Smooth muscle cell (in vitro differentiated cells): ENCODE results near the gene MBIP. TPM values are rescaled to one million over a fixed set of nuclear protein-coding genes. Genes with fewer than 3 reads are reported as not detected.

Experiments used
- DNase-seq: peaks from one replicate; lab custom pipeline; 2025; ENCODE audit not compliant: unreplicated experiment; lab: John Stamatoyannopoulos, UW
- H2AFZ ChIP-seq: fragments of 200-600 bp; sonication (generic); 2 replicates; pipeline ENCODE4 v1.6.0; 2016; ENCODE audit warnings: antibody characterized with exemption, low read depth, mild to moderate bottlenecking
- H3F3A ChIP-seq: fragments of 200-600 bp; sonication (generic); 2 replicates; pipeline ENCODE4 v1.6.0; 2017; ENCODE audit warnings: antibody characterized with exemption, low read depth
- H3K27ac ChIP-seq: fragments of 200-600 bp; sonication (generic); 2 replicates; pipeline ENCODE4 v1.5.1; 2016; ENCODE audit warnings: low read depth, mild to moderate bottlenecking
- H3K27me3 ChIP-seq: fragments of 200-600 bp; sonication (generic); 2 replicates; pipeline ENCODE4 v1.6.1; 2016; ENCODE audit warnings: low read depth, mild to moderate bottlenecking
- H3K36me3 ChIP-seq: fragments of 200-600 bp; sonication (generic); 2 replicates; pipeline ENCODE4 v1.5.1; 2016; ENCODE audit warnings: low read depth
- H3K4me1 ChIP-seq: fragments of 200-600 bp; sonication (generic); 2 replicates; pipeline ENCODE4 v1.5.1; 2016; ENCODE audit warnings: low read depth
- H3K4me2 ChIP-seq: fragments of 200-600 bp; sonication (generic); 2 replicates; pipeline ENCODE4 v1.6.0; 2016; ENCODE audit warnings: mild to moderate bottlenecking
- H3K4me3 ChIP-seq: fragments of 200-600 bp; sonication (generic); 2 replicates; pipeline ENCODE4 v1.5.1; 2016; ENCODE audit warnings: mild to moderate bottlenecking
- H3K79me2 ChIP-seq: fragments of 200-600 bp; sonication (generic); 2 replicates; pipeline ENCODE4 v1.6.0; 2016; ENCODE audit warnings: low read depth, mild to moderate bottlenecking
- H3K9ac ChIP-seq: fragments of 200-600 bp; sonication (generic); 2 replicates; pipeline ENCODE4 v1.6.0; 2016; ENCODE audit warnings: low read depth
- H3K9me3 ChIP-seq: fragments of 200-600 bp; sonication (generic); replicated peaks from 2 replicates; pipeline ENCODE4 v1.5.1; 2016; ENCODE audit warnings: low read depth
- H4K20me1 ChIP-seq: fragments of 200-600 bp; sonication (generic); 2 replicates; pipeline ENCODE4 v1.6.0; 2016; ENCODE audit warnings: low read depth
- CTCF ChIP-seq: fragments of 200-600 bp; sonication (generic); IDR thresholded peaks from 2 replicates; pipeline ENCODE4 v1.5.1; 2017; ENCODE audit warnings: borderline replicate concordance, mild to moderate bottlenecking, antibody characterized with exemption; ENCODE audit not compliant: insufficient read depth, poor library complexity, severe bottlenecking
- WGBS: methylation state at CpG from one replicate; pipeline ENCODE4 v1.1.7; 2016; ENCODE audit warnings: low lambda C conversion rate; 5-methylcytosine and 5-hydroxymethylcytosine counted together
- polyA plus RNA-seq: library from polyadenylated mRNA; unstranded; fragments of >200 nt; fragmentation: Nextera tagmentation; extraction: Ambion mirVana; gene quantifications from 2 replicates; pipeline ENCODE4 v1.2.1, GENCODE V29; 2016
- total RNA-seq: library from RNA; depleted of rRNA; stranded (reverse); fragments of >200 nt; gene quantifications from 2 replicates; pipeline ENCODE4 v1.2.3, GENCODE V29; 2014

MBIP gene
- total and polyA plus RNA-seq, 2 experiments from 2014 or later: 27.2 to 46.0 TPM

- WGBS: 88% methylated on average over 1 of the region's 1 CpG
Measured at GRCh38 chr14:36289954-36290353, 30.5 kb downstream of the MBIP start.

GRCh38 chr14:36288496-36288895, 31.9 kb downstream of the MBIP start:
- no peaks in the 10 kb centered on the region for H4K20me1 ChIP-seq
- 53% methylated on average over 3 of the region's 3 CpGs for WGBS

More at GRCh38 chr14:36289954-36290353, 30.5 kb downstream of the MBIP start:
- H3K4me1 ChIP-seq: peaks cover 2% of the 10 kb centered on the region
- H3K9ac ChIP-seq: no peak overlapping the region
- no peak overlapping the region for H2AFZ ChIP-seq
- H3K9me3 ChIP-seq: no peaks in the 10 kb centered on the region
- no peak for DNase-seq
- H4K20me1 ChIP-seq: no peaks in the 10 kb centered on the region
- H3K4me3 ChIP-seq: no peak overlapping the region
- no peak for TF ChIP-seq CTCF
- H3K36me3 ChIP-seq: no peaks in the 10 kb centered on the region
- H3F3A ChIP-seq: no peaks in the 10 kb centered on the region
- no peak overlapping the region for H3K27ac ChIP-seq
- no peaks in the 10 kb centered on the region for H3K79me2 ChIP-seq
- H3K27me3 ChIP-seq: no peaks in the 10 kb centered on the region
- H3K4me2 ChIP-seq: no peak overlapping the region

GRCh38 chr14:36284971-36285595, 35.4 kb downstream of the MBIP start:
- H3K36me3 ChIP-seq: no peaks in the 10 kb centered on the region
- no peak overlapping the region for H2AFZ ChIP-seq
- no peak overlapping the region for H3K9ac ChIP-seq
- no peaks in the 10 kb centered on the region for H3F3A ChIP-seq
- no peak for TF ChIP-seq CTCF
- H3K9me3 ChIP-seq: no peaks in the 10 kb centered on the region
- WGBS: 88% methylated on average over 4 of the region's 4 CpGs
- no peaks in the 10 kb centered on the region for H3K79me2 ChIP-seq
- no peak overlapping the region for H3K4me3 ChIP-seq
- DNase-seq: no peak
- H3K27me3 ChIP-seq: no peaks in the 10 kb centered on the region
- no peaks in the 10 kb centered on the region for H4K20me1 ChIP-seq
- H3K4me1 ChIP-seq: peaks cover 9% of the 10 kb centered on the region
- no peak overlapping the region for H3K27ac ChIP-seq
- no peak overlapping the region for H3K4me2 ChIP-seq

More at GRCh38 chr14:36288496-36288895, 31.9 kb downstream of the MBIP start:
- Histone ChIP-seq H2AFZ (no peak overlapping the region), H3K27me3 (no peaks in the 10 kb centered on the region), H3K4me1 (no peaks in the 10 kb centered on the region), H3K9ac (no peak overlapping the region), H3K4me3 (no peak overlapping the region), H3K9me3 (no peaks in the 10 kb centered on the region), H3K27ac (no peak overlapping the region), H3K4me2 (no peak overlapping the region), H3F3A (no peaks in the 10 kb centered on the region), H3K79me2 (no peaks in the 10 kb centered on the region), H3K36me3 (no peaks in the 10 kb centered on the region)
- TF ChIP-seq CTCF: no peak
- no peak for DNase-seq

- no peak overlapping the region for H3K27ac ChIP-seq
- H3K36me3 ChIP-seq: no peaks in the 10 kb centered on the region
- H3K27me3 ChIP-seq: peaks cover 9% of the 10 kb centered on the region
- 70% methylated on average over 2 of the region's 2 CpGs for WGBS
- H4K20me1 ChIP-seq: no peaks in the 10 kb centered on the region
- H2AFZ ChIP-seq: no peak overlapping the region
- H3F3A ChIP-seq: no peaks in the 10 kb centered on the region
- no peaks in the 10 kb centered on the region for H3K9me3 ChIP-seq
- no peaks in the 10 kb centered on the region for H3K79me2 ChIP-seq
- no peak overlapping the region for H3K9ac ChIP-seq
- no peak for TF ChIP-seq CTCF
- no peak overlapping the region for H3K4me2 ChIP-seq
- DNase-seq: no peak
- H3K4me3 ChIP-seq: no peak overlapping the region
- H3K4me1 ChIP-seq: peaks cover 22% of the 10 kb centered on the region
Measured at GRCh38 chr14:36281309-36281708, 39.1 kb downstream of the MBIP start.
